HepG2 (cell line): ENCODE measurements around the gene STK11. TPM values are rescaled to one million over a fixed set of nuclear protein-coding genes. Genes with fewer than 3 reads are reported as not detected.

Source experiments
- ARNT2 ChIP-seq: sonication (generic); formaldehyde crosslinking; IDR thresholded peaks from 2 replicates; pipeline ENCODE4 v1.8.0; 2022; ENCODE audit warnings: mild to moderate bottlenecking, low read depth, missing genetic modification reagents, moderate library complexity
- CREB3 ChIP-seq: sonication (generic); formaldehyde crosslinking; IDR thresholded peaks from 2 replicates; pipeline ENCODE4 v1.5.0; 2020; ENCODE audit warnings: missing genetic modification reagents
- EED ChIP-seq: sonication (generic); formaldehyde crosslinking; IDR thresholded peaks from 2 replicates; pipeline ENCODE4 v1.5.0; 2020; ENCODE audit warnings: mild to moderate bottlenecking, missing genetic modification reagents
- ELF1 ChIP-seq: sonication (generic); formaldehyde crosslinking; IDR thresholded peaks from 2 replicates; pipeline ENCODE4 v1.4.0; 2020; ENCODE audit warnings: missing genetic modification reagents
- GABPA ChIP-seq, 2 experiments: IDR thresholded peaks; 2 replicates each; pipeline ENCODE4 v1.6.1; 2011 to 2016; ENCODE audit warnings: low read depth in 2 of 2, low read length in 1 of 2, missing biosample characterization in 1 of 2, missing genetic modification characterization in 1 of 2
- HOXA5 ChIP-seq: sonication (generic); formaldehyde crosslinking; IDR thresholded peaks from 2 replicates; pipeline ENCODE4 v1.4.0; 2020; ENCODE audit warnings: missing genetic modification reagents
- NFKBIZ ChIP-seq: IDR thresholded peaks from 2 replicates; pipeline ENCODE4 v1.6.1; 2018; ENCODE audit warnings: missing genetic modification reagents, missing compliant biosample characterization
- SNAI1 ChIP-seq: sonication (generic); formaldehyde crosslinking; IDR thresholded peaks from 2 replicates; pipeline ENCODE4 v1.5.0; 2020; ENCODE audit warnings: mild to moderate bottlenecking, missing genetic modification reagents, borderline replicate concordance
- SP4 ChIP-seq: sonication (generic); formaldehyde crosslinking; IDR thresholded peaks from 2 replicates; pipeline ENCODE4 v1.8.1; 2023; ENCODE audit warnings: mild to moderate bottlenecking, missing genetic modification reagents
- ZFP91 ChIP-seq: sonication (generic); formaldehyde crosslinking; IDR thresholded peaks from 2 replicates; pipeline ENCODE4 v1.9.0; 2022; ENCODE audit warnings: missing genetic modification reagents, mild to moderate bottlenecking, borderline replicate concordance
- ZNF124 ChIP-seq: sonication (generic); formaldehyde crosslinking; IDR thresholded peaks from 2 replicates; pipeline ENCODE4 v1.4.0; 2020; ENCODE audit warnings: missing genetic modification reagents
- ZSCAN20 ChIP-seq: sonication (generic); formaldehyde crosslinking; IDR thresholded peaks from 2 replicates; pipeline ENCODE4 v1.4.0; 2020; ENCODE audit warnings: missing genetic modification reagents, mild to moderate bottlenecking, borderline replicate concordance
- polyA plus RNA-seq, 8 experiments: library from polyadenylated mRNA; depleted of rRNA in 3 of 8; stranded (reverse) in 7 of 8; unstranded in 1 of 8; fragments of >200 nt; fragmentation: Illumina TruSeq in 4 of 8; extraction: Trizol in 4 of 8; gene quantifications; 2 replicates each; pipeline versions ENCODE4 v1.2.1 to v1.2.3, GENCODE V29; 2011 to 2016; ENCODE audit warnings: low read depth in 4 of 8, missing spikeins in 1 of 8, mixed read lengths in 1 of 8; ENCODE audit not compliant: insufficient read depth in 1 of 8
- total RNA-seq, 5 experiments: library from RNA; depleted of rRNA; stranded (reverse); fragments of >200 nt; fragmentation: Illumina TruSeq; extraction: Trizol; gene quantifications; 2 replicates each; pipeline ENCODE4 v1.2.3, GENCODE V29; 2016; ENCODE audit warnings: low read depth in 1 of 5

Gene STK11
- total and polyA plus RNA-seq, 2 of the 13 experiments (the other 11 are each of a cell fraction or from before 2014, with no cell fraction given), result 27.5 to 43.6 TPM

DNA sequence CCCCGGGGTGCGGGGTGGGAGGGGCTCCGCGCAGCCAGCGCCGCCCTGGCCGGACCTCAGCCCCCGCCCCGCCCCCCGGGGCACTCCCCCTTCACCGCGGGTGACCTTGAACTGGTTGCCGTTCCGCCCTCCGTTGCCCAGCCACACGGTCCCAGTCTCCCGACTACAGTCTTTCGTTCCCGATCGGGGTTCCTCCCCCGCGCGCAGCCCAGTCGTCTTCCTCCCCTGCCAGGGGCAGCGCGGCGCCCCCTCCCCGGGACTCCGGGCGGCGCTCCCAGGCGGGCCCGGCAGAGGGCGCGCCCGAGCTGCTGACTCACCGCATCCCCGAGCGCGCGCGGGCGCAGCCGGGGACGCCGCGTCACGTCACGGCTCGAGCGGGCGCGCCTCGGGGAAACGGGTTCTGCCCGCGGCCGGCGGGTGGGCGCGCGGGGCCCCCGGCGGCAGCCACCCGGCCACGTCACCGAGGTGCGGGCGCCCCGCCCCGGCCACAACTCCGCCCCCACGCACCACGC is 43.3 kb downstream of the STK11 start (continued):
- no peak for TF ChIP-seq CREB3 (CRISPR knock-in tag)
- no peak for TF ChIP-seq GABPA (IDR thresholded peaks at IDR 0.05; ENCODE audit: low read depth, low read length)
- 0 out of 2 replicates have a peak, but pooled peaks have one; percentile 0 for TF ChIP-seq GABPA (CRISPR knock-in tag; IDR thresholded peaks at IDR 0.05; ENCODE audit: low read depth)
- TF ChIP-seq ELF1 (CRISPR knock-in tag), result no peak
- TF ChIP-seq SNAI1 (CRISPR knock-in tag), result 0 out of 2 replicates have a peak, but pooled peaks have one; percentile 7
- TF ChIP-seq SP4 (CRISPR knock-in tag), result peak; percentile 30; the same call in 1 of the 2 replicates
- 0 out of 2 replicates have a peak, but pooled peaks have one; percentile 6 for TF ChIP-seq ZFP91
- peak; percentile 34; the same call in 1 of the 2 replicates for TF ChIP-seq ARNT2 (CRISPR knock-in tag)
- no peak; the same call in 1 of the 2 replicates for TF ChIP-seq ZNF124 (CRISPR knock-in tag)
- no peak for TF ChIP-seq EED (CRISPR knock-in tag)
- no peak for TF ChIP-seq ZSCAN20 (CRISPR knock-in tag)
- 0 out of 2 replicates have a peak, but pooled peaks have one; percentile 13 for TF ChIP-seq NFKBIZ
- TF ChIP-seq HOXA5, result no peak
